HUES48 (cell line): Measurements from ENCODE around the gene CEP192.
"Not testable (repeated sequence)": the region's sequence is repeated elsewhere in the genome, so short reads cannot be mapped to it uniquely, and the experiment has no call there.

Experiments used
- H3K27ac ChIP-seq: one replicate; pipeline ENCODE4 v1.7.0; 2013; ENCODE audit warnings: low read depth, low read length, inconsistent platforms
- H3K27me3 ChIP-seq: 2 replicates; pipeline ENCODE4 v1.6.1; 2013; ENCODE audit warnings: mild to moderate bottlenecking, low read length; ENCODE audit not compliant: control insufficient read depth, insufficient read depth
- H3K36me3 ChIP-seq: 2 replicates; pipeline ENCODE4 v1.6.1; 2013; ENCODE audit warnings: low read length; ENCODE audit not compliant: control insufficient read depth, insufficient read depth
- H3K4me1 ChIP-seq: 2 replicates; pipeline ENCODE4 v1.6.1; 2013; ENCODE audit warnings: mild to moderate bottlenecking, low read length; ENCODE audit not compliant: control insufficient read depth, insufficient read depth
- H3K4me3 ChIP-seq: 2 replicates; pipeline ENCODE4 v1.5.1; 2013; ENCODE audit warnings: mild to moderate bottlenecking, low read depth, low read length
- H3K9ac ChIP-seq: 2 replicates; pipeline ENCODE4 v1.6.1; 2013; ENCODE audit warnings: mild to moderate bottlenecking, low read depth, low read length, moderate library complexity
- H3K9me3 ChIP-seq: 2 replicates; pipeline ENCODE4 v1.6.1; 2013; ENCODE audit warnings: low read length; ENCODE audit not compliant: control insufficient read depth, insufficient read depth

Gene CEP192

GRCh38 chr18:13076886-13077285 lies 85.7 kb downstream of the CEP192 start:
- Histone ChIP-seq H3K27me3 (no peaks in the 10 kb centered on the region), H3K4me3 (no peak overlapping the region), H3K9ac (no peak overlapping the region), H3K36me3 (peaks cover 51% of the 10 kb centered on the region), H3K27ac (no peak overlapping the region), H3K4me1 (no peaks in the 10 kb centered on the region), H3K9me3 (no peaks in the 10 kb centered on the region)

- Histone ChIP-seq H3K9ac (no peak overlapping the region), H3K27me3 (no peaks in the 10 kb centered on the region), H3K9me3 (no peaks in the 10 kb centered on the region), H3K4me3 (no peak overlapping the region), H3K27ac (no peak overlapping the region), H3K36me3 (peaks cover 45% of the 10 kb centered on the region), H3K4me1 (no peaks in the 10 kb centered on the region)
Measured at GRCh38 chr18:13077473-13077872, 86.3 kb downstream of the CEP192 start.

DNA sequence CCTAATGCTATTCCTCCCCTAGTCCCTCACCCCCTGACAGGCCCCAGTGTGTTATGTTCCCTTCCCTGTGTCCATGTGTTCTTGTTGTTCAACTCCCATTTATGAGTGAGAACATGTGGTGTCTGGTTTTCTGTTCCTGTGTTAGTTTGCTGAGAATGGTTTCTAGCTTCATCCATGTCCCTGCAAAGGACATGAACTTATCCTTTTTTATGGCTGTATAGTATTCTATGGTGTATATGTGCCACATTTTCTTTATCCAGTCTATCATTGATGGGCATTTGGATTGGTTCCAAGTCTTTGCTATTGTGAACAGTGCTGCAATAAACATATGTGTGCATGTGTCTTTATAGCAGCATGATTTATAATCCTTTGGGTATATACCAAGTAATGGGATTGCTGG lies 86.9 kb downstream of the CEP192 start:
- H3K4me1 ChIP-seq, H3K9ac ChIP-seq, H3K4me3 ChIP-seq, H3K9me3 ChIP-seq, H3K27ac ChIP-seq, H3K27me3 ChIP-seq: not testable (repeated sequence)
- H3K36me3 ChIP-seq, result peaks cover 39% of the 10 kb centered on the region

- Histone ChIP-seq H3K27me3 (no peaks in the 10 kb centered on the region), H3K4me1 (no peaks in the 10 kb centered on the region), H3K36me3 (peaks cover 54% of the 10 kb centered on the region), H3K4me3 (no peak overlapping the region), H3K27ac (no peak overlapping the region), H3K9me3 (0 out of 2 replicates have a peak, but pooled peaks cover 6% of the 10 kb centered on the region), H3K9ac (no peak overlapping the region)
Measured at GRCh38 chr18:13086906-13087305, 95.7 kb downstream of the CEP192 start.

DNA sequence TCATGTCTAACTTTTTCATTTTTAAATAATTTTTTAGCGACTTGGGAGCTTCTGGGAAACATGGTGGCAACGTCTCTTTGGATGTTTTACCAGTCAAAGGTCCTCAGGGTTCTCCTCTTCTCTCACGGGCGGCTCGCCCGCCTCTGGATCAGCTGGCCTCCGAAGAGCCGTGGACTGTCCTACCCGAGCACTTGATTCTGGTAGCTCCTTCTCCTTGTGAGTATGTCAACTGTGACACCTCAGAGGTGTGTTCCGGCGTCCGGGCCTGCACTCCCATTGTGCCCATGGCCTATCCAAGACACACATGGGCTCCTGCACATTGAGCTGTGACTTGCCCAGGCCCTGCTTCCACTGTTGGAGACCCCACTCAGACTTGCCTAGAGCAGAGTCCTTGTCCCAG lies 104.3 kb downstream of the CEP192 start:
- H3K4me1 ChIP-seq, result no peaks in the 10 kb centered on the region
- no peak overlapping the region for H3K9ac ChIP-seq
- H3K36me3 ChIP-seq, result peaks cover 76% of the 10 kb centered on the region
- no peaks in the 10 kb centered on the region for H3K9me3 ChIP-seq
- H3K27me3 ChIP-seq, result no peaks in the 10 kb centered on the region
- H3K4me3 ChIP-seq, result no peak overlapping the region
- no peak overlapping the region for H3K27ac ChIP-seq

DNA sequence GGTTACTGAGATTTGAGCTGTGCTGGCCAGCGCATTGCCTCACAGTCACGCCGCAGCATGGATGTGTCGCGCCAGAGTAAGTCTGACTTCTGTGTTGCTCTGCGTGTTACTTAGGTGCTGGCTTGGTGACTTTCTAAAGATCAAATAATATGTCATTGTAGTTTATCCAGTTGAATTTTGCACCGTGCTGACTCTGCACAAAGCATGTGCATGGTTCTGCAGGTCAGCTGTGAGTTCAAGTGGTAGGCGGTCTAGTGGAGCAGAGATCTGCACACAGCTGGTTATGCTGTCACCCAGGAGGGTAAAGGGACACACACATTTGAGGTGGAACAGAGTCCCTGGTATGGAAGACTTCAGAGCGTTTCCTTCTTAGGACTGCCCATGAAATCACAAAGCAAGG lies 105.1 kb downstream of the CEP192 start:
- Histone ChIP-seq H3K9ac (no peak overlapping the region), H3K9me3 (no peaks in the 10 kb centered on the region), H3K27ac (no peak overlapping the region), H3K4me3 (no peak overlapping the region), H3K36me3 (peaks cover 76% of the 10 kb centered on the region), H3K4me1 (no peaks in the 10 kb centered on the region), H3K27me3 (no peaks in the 10 kb centered on the region)

GRCh38 chr18:13096719-13097118 lies 105.6 kb downstream of the CEP192 start:
- H3K4me3 ChIP-seq, result no peak overlapping the region
- peaks cover 74% of the 10 kb centered on the region for H3K36me3 ChIP-seq
- H3K27ac ChIP-seq, result no peak overlapping the region

DNA sequence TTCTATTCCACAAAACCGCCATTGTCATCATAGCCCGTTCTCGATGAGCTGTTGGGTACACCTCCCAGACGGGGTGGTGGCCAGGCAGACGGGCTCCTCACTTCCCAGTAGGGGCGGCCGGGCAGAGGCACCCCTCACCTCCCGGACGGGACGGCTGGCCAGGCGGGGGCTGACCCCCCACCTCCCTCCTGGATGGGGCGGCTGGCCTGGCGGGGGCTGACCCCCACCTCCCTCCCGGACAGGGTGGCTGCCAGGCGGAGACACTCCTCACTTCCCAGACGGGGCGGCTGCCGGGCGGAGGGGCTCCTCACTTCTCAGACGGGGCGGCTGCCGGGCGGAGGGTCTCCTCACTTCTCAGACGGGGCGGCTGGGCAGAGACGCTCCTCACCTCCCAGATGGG lies 106.9 kb downstream of the CEP192 start:
- H3K4me3 ChIP-seq, H3K9me3 ChIP-seq, H3K27me3 ChIP-seq, H3K9ac ChIP-seq, H3K4me1 ChIP-seq, H3K27ac ChIP-seq: not testable (repeated sequence)
- H3K36me3 ChIP-seq, result peaks cover 74% of the 10 kb centered on the region

More at GRCh38 chr18:13096719-13097118, 105.6 kb downstream of the CEP192 start:
- H3K9me3 ChIP-seq, result no peaks in the 10 kb centered on the region
- no peaks in the 10 kb centered on the region for H3K4me1 ChIP-seq
- no peak overlapping the region for H3K9ac ChIP-seq
- no peaks in the 10 kb centered on the region for H3K27me3 ChIP-seq

DNA sequence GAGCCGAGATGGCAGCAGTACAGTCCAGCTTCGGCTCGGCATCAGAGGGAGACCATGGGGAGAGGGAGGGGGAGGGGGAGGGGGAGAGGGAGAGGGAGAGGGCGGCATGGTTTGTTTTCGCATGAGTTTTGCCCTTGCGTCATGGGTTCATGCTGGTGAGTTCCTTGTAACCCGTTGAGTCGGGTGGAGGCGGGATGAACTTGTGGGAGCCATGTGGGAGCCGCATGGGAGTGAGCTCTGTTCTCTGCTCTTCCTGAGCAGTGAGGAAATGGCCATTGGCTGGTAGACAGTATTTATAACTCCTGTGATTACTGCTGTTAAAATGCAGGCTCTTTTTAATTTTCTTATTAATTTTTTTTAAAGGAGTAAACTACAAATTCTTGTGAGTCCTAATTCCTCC lies 108.0 kb downstream of the CEP192 start:
- H3K36me3 ChIP-seq, result peaks cover 75% of the 10 kb centered on the region
- no peaks in the 10 kb centered on the region for H3K4me1 ChIP-seq

DNA sequence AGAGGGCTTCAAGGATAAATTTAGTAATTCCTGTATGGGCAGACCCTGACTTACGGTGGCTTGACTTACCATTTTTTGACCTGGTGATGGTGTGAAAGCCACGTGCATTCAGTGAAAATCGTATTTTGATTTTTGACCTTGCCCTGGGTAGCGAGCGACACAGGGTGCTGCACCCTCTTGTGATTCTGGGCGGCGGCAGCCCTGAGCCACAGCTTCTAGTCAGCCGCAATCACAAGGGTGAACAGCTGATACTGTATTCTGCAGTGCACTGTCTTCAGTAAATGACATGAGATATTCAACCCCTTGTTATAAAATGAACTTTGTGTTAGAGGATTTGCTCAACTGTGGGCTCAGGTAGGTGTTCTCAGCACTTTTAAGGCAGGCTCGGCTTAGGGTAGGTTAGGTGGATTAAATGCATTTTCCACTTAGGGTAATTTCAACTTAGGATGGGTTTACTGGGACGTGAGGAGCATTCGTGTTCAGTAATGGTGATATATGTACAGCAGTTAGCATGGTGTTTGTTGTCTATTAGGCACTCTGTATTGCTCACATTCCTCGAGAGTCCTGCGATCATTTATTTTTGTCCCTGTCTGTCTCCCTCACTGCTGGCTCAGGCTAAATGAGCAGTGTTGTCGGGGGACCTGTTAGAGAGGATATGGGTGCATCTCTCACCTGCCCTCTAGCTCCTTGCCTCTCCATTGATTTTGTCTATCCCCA lies 109.9 kb downstream of the CEP192 start:
- Histone ChIP-seq H3K36me3 (peaks cover 76% of the 10 kb centered on the region), H3K4me1 (no peaks in the 10 kb centered on the region), H3K9me3 (no peaks in the 10 kb centered on the region), H3K27ac (no peak overlapping the region), H3K9ac (no peak overlapping the region), H3K4me3 (no peak overlapping the region), H3K27me3 (no peaks in the 10 kb centered on the region)

More for the DNA sequence above, 108.0 kb downstream of the CEP192 start:
- Histone ChIP-seq H3K9me3 (no peaks in the 10 kb centered on the region), H3K27ac (no peak overlapping the region), H3K9ac (no peak overlapping the region), H3K27me3 (no peaks in the 10 kb centered on the region), H3K4me3 (no peak overlapping the region)

DNA sequence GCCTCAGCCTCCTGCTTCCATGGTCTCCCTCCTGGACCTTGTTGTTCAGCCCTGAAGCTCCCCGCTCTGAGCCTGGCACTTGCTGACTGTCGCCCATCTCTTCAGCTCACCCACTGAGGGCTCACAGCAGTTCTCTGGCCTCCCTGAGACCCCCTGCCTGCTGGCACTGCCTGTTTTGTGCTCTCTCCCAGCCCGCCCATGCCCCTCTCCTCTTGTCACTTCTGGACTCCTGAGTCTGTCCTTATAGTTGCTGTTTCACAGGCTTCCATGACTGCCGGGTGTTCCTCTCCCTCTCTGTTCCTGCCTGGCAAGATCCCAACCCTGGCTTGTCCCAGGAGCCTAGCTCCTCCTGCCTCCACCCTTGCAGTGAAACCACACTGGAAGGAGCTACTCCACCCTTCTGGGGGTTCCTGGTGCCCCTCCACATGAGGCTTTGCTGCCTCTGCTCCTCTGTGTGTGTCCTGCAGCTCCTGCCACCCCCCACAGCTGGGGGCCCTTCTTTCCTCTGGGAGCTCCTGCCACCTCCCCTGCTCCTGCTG lies 110.6 kb downstream of the CEP192 start:
- Histone ChIP-seq H3K9ac (no peak overlapping the region), H3K27ac (no peak overlapping the region), H3K4me1 (no peaks in the 10 kb centered on the region), H3K27me3 (no peaks in the 10 kb centered on the region), H3K9me3 (no peaks in the 10 kb centered on the region), H3K36me3 (peaks cover 76% of the 10 kb centered on the region), H3K4me3 (no peak overlapping the region)
